Hematopoietic multipotent progenitor cell treated with erythropoietin and hydrocortisone succinate and interleukin-3 and kit ligand, for 4 days (in vitro differentiated cells): Measurements from ENCODE around the gene KHNYN.
"Not testable (repeated sequence)": the region's sequence is repeated elsewhere in the genome, so short reads cannot be mapped to it uniquely, and the experiment has no call there.

ENCODE experiments used
- DNase-seq: peaks from one replicate; pipeline ENCODE4 v3.0.0-alpha.2; 2015

KHNYN gene

GRCh38 chr14:24439257-24439656 is 9.5 kb downstream of the KHNYN start:
- no peak for DNase-seq

- DNase-seq, result no peak
Measured at GRCh38 chr14:24439830-24440605, 10.3 kb downstream of the KHNYN start.

GRCh38 chr14:24440606-24441399 is 11.0 kb downstream of the KHNYN start:
- no peak for DNase-seq

GRCh38 chr14:24441485-24441884 is 11.7 kb downstream of the KHNYN start:
- DNase-seq, result no peak

- no peak for DNase-seq
Measured at GRCh38 chr14:24441904-24442239, 12.1 kb downstream of the KHNYN start.

- DNase-seq, result peak; percentile 100
Measured at GRCh38 chr14:24442240-24443052, 12.7 kb downstream of the KHNYN start, which contains the start of gene SDR39U1. Gene SDR39U1 (minus strand): TSS chr14:24442776. CDS start chr14:24442769, 7 bp downstream.

- no peak for DNase-seq
Measured at GRCh38 chr14:24443053-24443665, 13.4 kb downstream of the KHNYN start.

- not testable (repeated sequence) for DNase-seq
Measured at GRCh38 chr14:24450828-24451227, 21.1 kb downstream of the KHNYN start.

- DNase-seq, result peak; percentile 38
Measured at GRCh38 chr14:24456980-24457379, 27.2 kb downstream of the KHNYN start.

- DNase-seq, result no peak
Measured at GRCh38 chr14:24458736-24459135, 29.0 kb downstream of the KHNYN start.

- DNase-seq, result no peak
Measured at GRCh38 chr14:24459331-24459730, 29.6 kb downstream of the KHNYN start.

GRCh38 chr14:24461336-24461735 is 31.6 kb downstream of the KHNYN start:
- DNase-seq, result no peak

- no peak for DNase-seq
Measured at GRCh38 chr14:24463017-24463883, 33.5 kb downstream of the KHNYN start.

- DNase-seq, result no peak
Measured at GRCh38 chr14:24463884-24464785, 34.4 kb downstream of the KHNYN start.

- no peak for DNase-seq
Measured at GRCh38 chr14:24465368-24465767, 35.6 kb downstream of the KHNYN start.

GRCh38 chr14:24465805-24466204 is 36.1 kb downstream of the KHNYN start:
- DNase-seq, result no peak

- not testable (repeated sequence) for DNase-seq
Measured at GRCh38 chr14:24470450-24470849, 40.7 kb downstream of the KHNYN start.

GRCh38 chr14:24473211-24473610 is 43.5 kb downstream of the KHNYN start:
- no peak for DNase-seq

- DNase-seq, result peak; percentile 34
Measured at GRCh38 chr14:24475261-24475660, 45.5 kb downstream of the KHNYN start.

- not testable (repeated sequence) for DNase-seq
Measured at GRCh38 chr14:24479999-24480398, 50.2 kb downstream of the KHNYN start.
